KOPT-K1 (cell line): Measurements from ENCODE around the gene LRP10.
A peak's percentile ranks its signal among the peaks of the same experiment; 100 is the strongest.
"Not testable (repeated sequence)": the region's sequence is repeated elsewhere in the genome, so short reads cannot be mapped to it uniquely, and the experiment has no call there.

ENCODE experiments used
- H3K27ac ChIP-seq: fragments of 200-600 bp; sonication (generic); 2 replicates; pipeline ENCODE4 v1.5.1; 2016; ENCODE audit warnings: antibody characterized with exemption, mild to moderate bottlenecking, low read depth, low read length; ENCODE audit not compliant: poor library complexity, severe bottlenecking
- H3K36me3 ChIP-seq: fragments of 200-600 bp; sonication (generic); 2 replicates; pipeline ENCODE4 v1.5.1; 2017; ENCODE audit warnings: antibody characterized with exemption, mild to moderate bottlenecking, low read length, moderate library complexity; ENCODE audit not compliant: insufficient read depth
- H3K9me3 ChIP-seq: fragments of 200-600 bp; sonication (generic); 2 replicates; pipeline ENCODE4 v1.5.1; 2017; ENCODE audit warnings: antibody characterized with exemption, low read length, mild to moderate bottlenecking; ENCODE audit not compliant: insufficient read depth, poor library complexity, severe bottlenecking

The LRP10 gene

GRCh38 chr14:22849212-22849819 lies 22.2 kb upstream of the LRP10 start:
- H3K36me3 ChIP-seq = no peaks in the 10 kb centered on the region
- no peak overlapping the region for H3K27ac ChIP-seq
- H3K9me3 ChIP-seq = no peaks in the 10 kb centered on the region

GRCh38 chr14:22850944-22851764 lies 20.4 kb upstream of the LRP10 start:
- H3K27ac ChIP-seq = no peak overlapping the region
- H3K36me3 ChIP-seq = no peaks in the 10 kb centered on the region
- no peaks in the 10 kb centered on the region for H3K9me3 ChIP-seq

GRCh38 chr14:22852178-22852577 lies 19.4 kb upstream of the LRP10 start:
- H3K27ac ChIP-seq, H3K9me3 ChIP-seq, H3K36me3 ChIP-seq: not testable (repeated sequence)

- no peaks in the 10 kb centered on the region for H3K36me3 ChIP-seq
- H3K27ac ChIP-seq = no peak overlapping the region
- peaks cover 6% of the 10 kb centered on the region for H3K9me3 ChIP-seq
Measured at GRCh38 chr14:22852599-22852939, 19.0 kb upstream of the LRP10 start.

GRCh38 chr14:22852940-22853767 lies 18.4 kb upstream of the LRP10 start:
- H3K36me3 ChIP-seq = no peaks in the 10 kb centered on the region
- H3K27ac ChIP-seq = no peak overlapping the region
- H3K9me3 ChIP-seq = peaks cover 6% of the 10 kb centered on the region

- not testable (repeated sequence) for H3K36me3 ChIP-seq, H3K27ac ChIP-seq, H3K9me3 ChIP-seq
Measured at GRCh38 chr14:22854296-22854695, 17.2 kb upstream of the LRP10 start.

GRCh38 chr14:22854963-22855724 lies 16.4 kb upstream of the LRP10 start:
- Histone ChIP-seq H3K36me3 (no peaks in the 10 kb centered on the region), H3K9me3 (peaks cover 6% of the 10 kb centered on the region), H3K27ac (no peak overlapping the region)

GRCh38 chr14:22856428-22856827 lies 15.1 kb upstream of the LRP10 start:
- H3K36me3 ChIP-seq = no peaks in the 10 kb centered on the region
- no peak overlapping the region for H3K27ac ChIP-seq
- H3K9me3 ChIP-seq = peaks cover 6% of the 10 kb centered on the region

GRCh38 chr14:22860377-22860776 lies 11.2 kb upstream of the LRP10 start:
- H3K9me3 ChIP-seq, H3K27ac ChIP-seq, H3K36me3 ChIP-seq: not testable (repeated sequence)

GRCh38 chr14:22861651-22862050 lies 9.9 kb upstream of the LRP10 start:
- H3K27ac ChIP-seq = no peak overlapping the region
- no peaks in the 10 kb centered on the region for H3K36me3 ChIP-seq
- peaks cover 6% of the 10 kb centered on the region for H3K9me3 ChIP-seq

GRCh38 chr14:22864979-22865378 lies 6.6 kb upstream of the LRP10 start:
- no peaks in the 10 kb centered on the region for H3K36me3 ChIP-seq
- no peak overlapping the region for H3K27ac ChIP-seq
- no peaks in the 10 kb centered on the region for H3K9me3 ChIP-seq

GRCh38 chr14:22865424-22866405 lies 5.8 kb upstream of the LRP10 start:
- no peaks in the 10 kb centered on the region for H3K36me3 ChIP-seq
- no peak overlapping the region for H3K27ac ChIP-seq
- H3K9me3 ChIP-seq = no peaks in the 10 kb centered on the region

GRCh38 chr14:22866874-22867273 lies 4.7 kb upstream of the LRP10 start:
- Histone ChIP-seq H3K9me3 (no peaks in the 10 kb centered on the region), H3K36me3 (no peaks in the 10 kb centered on the region), H3K27ac (no peak overlapping the region)

- Histone ChIP-seq H3K36me3 (peaks cover 19% of the 10 kb centered on the region; the same call in 1 of the 2 replicates), H3K27ac (peak overlapping the region; percentile 75), H3K9me3 (no peaks in the 10 kb centered on the region)
Measured at GRCh38 chr14:22870811-22871223, 723 bp upstream of the LRP10 start.
